ENCODE data around the gene CAPN1.
"Not testable (repeated sequence)": the region's sequence is repeated elsewhere in the genome, so short reads cannot be mapped to it uniquely, and the experiment has no call there.

The CAPN1 gene

DNA sequence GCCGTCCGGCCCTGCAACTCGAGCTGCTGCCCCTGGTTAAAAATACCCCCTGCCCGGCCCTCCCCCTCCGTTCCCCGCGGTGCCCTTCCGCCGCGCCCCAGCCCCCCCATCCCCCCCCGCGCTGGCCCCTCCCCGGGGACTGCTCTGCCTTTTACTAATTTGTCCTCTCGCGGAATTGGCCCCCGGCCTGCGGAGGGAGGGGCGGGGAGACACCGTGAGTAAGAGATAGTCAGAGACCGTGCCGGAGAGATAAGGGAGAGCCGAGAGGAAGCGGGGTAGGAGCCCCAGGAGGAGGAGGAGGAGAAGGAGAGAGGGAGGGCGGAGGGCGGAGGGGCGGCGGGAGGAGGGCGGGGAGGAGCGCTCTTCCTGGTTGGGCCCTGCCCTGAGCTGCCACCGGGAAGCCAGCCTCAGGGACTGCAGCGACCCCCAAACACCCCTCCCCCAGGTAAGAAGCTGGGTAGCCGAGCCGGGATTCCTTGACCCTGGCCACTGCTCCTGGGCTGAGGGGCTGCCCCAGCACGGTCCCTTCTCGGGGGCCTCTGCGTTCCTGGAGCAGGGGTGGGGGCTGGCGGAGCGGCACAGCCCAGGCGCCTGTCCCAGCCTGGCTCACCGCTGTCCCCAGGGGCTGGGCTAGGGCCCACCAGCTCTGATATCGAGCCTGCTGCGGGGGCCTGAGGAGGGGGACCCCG is at the start of gene CAPN1:
Gene CAPN1 (plus strand): TSS at position 360 of the 689 bp plus-strand sequence. CDS start 774 bp downstream, outside the sequence.
- DNase-seq = peak; percentile 4

DNA sequence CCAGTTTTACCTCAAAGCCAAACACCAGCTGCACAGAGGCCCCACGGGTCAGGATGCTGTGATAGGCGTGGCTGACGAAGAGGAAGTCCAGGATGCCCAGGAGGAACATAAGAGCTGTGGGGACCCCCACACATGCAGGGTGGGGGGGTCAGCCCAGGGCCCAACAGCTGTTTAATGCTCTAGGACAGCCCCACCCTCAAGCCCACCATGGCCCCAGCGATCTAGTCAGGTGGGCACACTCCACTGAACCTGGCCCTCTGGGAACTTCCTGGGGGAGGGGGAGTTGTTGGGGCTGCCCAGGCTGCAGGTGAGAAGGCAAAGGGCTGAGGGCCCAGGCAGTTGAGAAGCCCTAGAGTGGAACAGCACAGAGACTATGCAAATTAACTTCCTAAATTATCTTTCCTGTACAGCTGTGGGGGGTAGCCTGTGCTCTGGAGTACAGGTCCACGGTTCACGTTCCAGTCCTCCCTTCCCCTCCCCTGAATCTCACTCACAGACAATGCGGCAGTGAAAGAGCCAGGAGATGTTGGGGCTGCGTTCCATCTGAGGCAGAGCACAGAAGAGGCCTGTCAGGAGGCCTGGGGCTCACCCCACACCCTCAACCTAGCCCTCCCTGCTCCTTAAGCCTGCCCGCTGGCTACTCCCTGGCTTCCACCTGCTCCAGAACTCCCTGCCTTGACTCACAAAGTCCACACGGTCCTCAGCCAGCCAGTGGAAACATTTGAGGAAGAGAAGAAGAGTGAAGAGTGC is 49.3 kb upstream of the CAPN1 start:
- no peak for DNase-seq

DNA sequence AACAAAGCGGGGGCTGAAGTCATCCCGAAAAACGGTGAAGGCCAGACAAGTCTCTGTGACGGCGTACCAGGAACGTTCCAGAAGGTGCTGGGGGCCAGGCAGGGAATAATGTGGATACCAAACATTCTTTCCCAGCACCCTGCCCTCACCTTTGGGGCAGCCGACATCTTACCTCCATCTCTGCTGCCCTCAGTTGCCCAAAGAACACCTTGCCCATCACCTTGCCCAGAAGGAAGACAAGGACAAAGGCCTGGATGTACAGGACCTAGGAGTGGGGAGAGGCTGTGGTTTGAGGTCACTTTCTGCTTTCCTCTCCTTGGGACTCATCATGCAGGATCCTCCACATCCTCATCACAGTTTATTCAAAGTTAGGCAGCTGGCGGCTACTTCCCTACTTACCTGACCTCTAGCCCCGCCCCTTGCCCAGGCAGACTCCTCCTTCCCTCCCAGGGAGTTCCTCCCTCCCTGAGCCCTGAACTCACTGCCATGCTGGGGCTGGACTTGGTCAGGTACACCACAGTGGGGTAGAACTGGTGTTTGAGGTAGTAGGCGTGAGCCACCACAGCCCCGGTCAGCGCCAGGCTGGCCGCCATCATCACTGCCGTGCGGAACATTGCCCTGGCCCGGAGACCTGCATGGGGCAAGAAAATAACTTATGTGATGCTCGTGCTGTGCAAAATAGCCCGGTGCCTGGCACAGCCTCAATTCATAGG is 48.6 kb upstream of the CAPN1 start:
- no peak for DNase-seq

DNA sequence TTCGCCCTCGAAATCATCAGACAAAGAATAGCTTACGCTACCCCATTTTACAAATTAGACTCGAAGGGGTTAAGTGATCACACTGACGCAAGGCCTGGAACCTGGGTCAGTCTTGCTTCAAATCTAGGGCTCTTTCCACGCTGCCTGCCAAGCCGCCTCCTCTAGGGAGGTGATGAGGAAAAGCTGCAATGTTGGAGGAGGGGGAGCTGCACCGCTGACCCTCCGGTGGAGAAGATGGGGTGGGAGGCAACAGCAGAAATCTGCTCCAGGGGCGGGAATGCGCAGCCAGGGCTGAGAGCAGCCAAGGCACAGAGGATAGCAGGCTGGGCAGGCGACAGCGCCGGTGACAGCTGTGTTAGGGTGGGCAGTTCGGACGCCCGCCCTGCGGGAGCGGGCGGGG is 48.0 kb upstream of the CAPN1 start:
- DNase-seq = no peak

DNA sequence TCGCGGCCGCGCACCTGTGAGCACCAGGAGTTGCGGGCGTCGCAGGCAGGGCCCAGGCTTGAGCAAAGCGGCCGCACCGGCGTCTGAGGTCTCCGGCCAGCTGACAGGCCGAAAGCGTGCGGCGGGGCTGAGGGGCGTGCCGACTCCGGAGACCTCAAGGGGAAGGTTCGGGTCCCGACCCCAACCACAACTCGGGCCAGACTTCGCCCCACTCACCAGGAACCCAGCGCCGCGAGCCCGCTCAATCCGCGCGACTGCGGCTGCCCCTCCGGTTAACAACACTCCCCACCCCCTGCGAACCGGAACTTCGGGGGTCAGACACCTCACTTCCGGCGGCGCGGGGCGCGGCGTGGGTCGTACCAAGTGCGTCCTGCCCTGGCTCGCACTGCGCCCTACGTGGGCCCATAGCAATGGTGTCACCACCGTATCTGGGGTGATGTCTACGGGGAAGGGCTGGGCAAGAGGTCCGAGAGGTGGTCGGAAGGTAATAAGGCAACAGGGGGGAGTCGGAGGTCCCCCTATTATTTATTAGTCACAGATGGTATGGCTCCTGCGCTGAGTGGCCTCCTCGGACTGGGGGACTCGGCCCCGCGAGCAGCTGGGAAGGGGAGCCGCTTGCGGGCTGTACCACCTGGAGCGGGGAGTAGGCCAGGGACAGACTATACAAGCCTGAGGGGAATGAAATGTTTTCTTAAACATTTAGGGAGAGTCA is 47.3 kb upstream of the CAPN1 start, which contains the start of gene SYVN1:
Gene SYVN1 (minus strand): TSS at position 280 of the 712 bp plus-strand sequence. CDS start 918 bp downstream, outside the sequence.
- DNase-seq = peak; percentile 83

DNA sequence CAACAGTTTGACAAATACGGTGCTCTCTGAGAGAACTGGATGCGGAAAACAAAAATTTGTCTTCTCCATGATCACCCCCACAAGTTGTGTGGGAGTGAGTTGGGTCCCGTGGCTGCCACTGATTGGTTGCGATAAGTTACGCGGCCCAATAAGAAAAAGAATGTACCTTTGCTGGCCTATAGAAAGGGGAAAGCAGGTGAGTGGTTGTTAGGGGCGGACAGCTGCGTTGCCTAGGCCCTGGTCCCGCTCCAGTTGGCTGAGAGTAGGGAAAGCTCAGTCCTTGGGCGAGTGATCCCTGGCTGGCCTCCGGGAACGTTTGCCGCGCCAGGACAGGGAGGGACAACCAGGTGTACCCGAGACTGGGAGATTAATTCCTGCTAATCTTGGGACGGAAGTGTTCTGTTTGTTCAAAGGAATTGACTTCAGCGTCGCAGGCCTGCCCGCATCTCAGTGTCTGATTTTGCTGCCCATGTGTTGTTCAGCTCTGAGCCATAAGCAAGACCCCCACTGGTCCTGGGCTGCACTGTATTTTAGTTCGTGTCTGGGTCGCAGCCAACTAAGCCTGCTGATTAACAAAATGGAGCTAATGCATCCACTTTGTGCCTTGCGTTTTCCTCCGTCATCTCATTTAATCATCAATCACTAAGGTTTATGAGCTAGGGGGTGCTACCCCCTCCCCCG is 46.6 kb upstream of the CAPN1 start:
- peak; percentile 96 for DNase-seq

DNA sequence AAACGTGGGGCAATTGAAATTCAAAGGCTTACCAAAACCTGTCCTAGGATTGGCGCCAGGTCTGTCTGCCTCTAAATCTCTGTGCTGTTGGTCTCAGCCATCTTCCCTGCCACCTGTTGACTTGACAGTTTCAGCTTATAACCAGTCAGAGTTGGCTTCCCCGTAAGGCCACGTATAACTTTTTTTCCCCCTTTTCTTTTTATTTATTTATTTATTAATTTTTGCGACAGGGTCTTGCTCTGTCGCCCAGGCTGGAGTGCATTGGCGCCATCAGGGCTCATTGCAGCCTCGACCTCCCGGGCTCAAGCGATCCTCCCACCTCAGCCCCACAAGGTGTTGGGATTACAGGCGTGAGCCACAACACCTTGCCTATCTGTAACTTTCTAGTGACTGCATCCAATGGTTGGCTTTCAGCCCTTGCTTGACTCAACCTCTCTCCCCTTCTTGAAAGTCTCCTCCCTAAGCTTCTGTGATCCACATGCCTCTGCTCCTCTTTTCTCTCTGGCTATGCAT is 46.0 kb upstream of the CAPN1 start:
- no peak for DNase-seq

DNA sequence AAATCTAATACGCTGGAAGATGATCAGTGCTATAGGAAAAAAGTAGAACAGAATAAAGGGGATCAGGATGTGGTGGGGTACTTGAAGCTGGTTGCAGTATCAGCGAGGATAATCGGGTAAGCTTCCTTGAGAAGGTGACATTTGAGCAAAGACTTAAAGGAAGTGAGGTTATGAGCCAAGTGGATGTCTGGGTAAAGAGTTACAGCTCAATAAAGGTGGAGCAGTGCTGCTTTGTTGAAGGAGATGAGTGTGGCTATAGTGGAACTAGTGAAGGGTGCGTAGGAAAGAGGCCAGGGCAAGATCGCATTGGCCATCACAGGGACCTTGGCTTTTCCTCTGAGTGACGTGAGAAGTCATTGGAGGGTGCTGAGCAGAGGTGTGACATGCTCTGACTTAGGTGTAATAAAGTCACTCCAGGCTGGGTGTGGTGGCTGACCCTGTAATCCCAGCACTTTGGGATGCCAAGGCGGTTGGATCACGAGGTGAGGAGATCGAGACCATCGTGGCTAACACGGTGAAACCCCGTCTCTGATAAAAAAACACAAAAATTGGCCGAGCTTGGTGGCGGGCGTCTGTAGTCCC is 45.1 kb upstream of the CAPN1 start:
- DNase-seq = no peak

DNA sequence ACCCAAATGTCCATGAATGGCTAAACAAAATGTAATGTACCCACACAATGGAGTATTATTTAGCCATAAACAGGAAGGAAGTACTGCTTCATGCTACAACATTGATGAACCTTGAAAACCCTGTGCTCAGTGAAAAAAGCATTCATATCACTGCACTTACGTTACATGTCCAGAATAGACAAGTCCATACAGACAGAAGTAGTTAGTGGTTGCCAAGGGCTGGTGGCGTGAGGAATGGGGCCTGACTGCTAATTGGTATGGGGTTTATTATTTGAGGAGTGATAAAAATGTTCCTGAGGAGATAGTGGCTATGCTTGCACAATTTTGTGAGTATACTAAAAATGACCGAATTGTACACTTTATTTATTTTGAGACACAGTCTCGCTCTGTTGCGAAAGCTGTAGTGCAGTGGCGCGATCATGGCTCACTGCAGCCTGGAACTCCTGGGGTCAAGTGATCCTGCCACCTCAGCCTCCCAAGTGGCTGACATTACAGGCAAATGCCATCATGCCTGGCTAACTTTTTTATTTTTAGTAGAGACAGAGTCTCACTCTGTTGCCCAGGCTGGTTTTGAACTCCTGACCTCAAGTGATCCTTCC is 39.7 kb upstream of the CAPN1 start:
- no peak for DNase-seq

DNA sequence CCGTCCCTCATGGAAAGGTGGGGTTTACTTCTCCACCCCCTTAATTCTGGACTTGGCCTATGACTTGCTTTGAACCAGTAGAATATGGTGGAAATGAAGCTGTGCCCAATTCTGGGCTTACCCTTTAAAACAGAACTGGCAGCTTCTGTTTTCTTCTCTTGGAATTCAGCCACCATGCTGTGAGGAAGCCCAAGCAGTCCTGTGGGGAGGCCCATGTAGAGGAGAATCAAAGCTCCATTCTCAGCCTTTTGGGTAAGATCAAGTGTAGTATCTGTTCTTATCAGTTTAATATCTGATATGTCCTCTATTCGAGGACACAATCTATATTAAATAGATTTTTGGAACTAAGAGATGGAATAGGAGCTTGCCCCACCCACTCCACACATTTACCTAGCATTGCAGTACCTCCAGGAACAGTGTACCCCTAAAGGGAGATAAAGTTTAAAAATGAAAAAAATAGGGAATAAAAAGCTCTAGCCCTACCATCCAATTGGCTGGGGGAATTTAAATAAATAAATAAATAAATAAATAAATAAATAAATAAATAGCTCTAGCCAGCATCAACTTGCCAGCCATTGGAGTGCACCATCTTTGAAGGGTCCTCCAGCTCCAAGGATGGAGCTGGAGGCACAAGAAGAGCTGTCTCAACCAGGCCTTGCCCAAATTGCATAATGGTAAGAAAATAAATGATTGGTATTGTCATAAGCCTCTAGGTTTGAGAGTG is 34.2 kb upstream of the CAPN1 start:
- DNase-seq = no peak

DNA sequence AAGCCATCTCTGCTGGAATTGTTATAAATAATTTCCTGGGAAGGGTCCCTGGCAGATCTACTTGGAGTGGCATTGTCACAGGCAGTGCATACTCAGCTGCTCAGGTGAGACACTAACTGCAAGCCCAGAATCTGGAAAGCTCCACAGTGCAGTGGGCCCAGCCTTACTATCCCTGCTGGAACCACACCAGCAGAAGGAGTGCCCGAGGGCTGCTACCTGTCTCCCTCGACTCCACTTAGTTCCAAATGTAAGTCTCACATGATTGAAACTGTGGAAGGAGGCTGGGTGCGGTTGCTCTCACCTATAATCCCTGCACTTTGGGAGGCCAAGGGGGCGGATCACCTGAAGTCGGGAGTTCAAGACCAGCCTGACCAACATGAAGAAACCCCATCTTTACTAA is 33.1 kb upstream of the CAPN1 start:
- DNase-seq = no peak

DNA sequence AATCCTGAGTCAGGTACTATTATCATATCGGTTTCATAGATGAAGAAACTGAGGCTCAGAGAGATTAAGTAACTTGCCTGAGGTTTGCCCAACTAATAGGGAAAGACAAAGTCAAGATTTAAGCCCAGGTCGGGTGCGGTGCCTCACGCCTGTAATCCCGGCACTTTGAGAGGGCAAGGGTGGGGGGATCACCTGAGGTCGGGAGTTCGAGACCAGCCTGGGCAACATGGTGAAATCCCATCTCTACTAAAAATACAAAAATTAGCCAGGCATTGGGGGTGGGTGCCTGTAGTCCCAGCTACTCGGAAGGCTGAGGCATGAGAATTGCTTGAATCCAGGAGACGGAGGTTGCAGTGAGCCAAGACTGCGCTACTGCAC is 31.6 kb upstream of the CAPN1 start:
- not testable (repeated sequence) for DNase-seq

DNA sequence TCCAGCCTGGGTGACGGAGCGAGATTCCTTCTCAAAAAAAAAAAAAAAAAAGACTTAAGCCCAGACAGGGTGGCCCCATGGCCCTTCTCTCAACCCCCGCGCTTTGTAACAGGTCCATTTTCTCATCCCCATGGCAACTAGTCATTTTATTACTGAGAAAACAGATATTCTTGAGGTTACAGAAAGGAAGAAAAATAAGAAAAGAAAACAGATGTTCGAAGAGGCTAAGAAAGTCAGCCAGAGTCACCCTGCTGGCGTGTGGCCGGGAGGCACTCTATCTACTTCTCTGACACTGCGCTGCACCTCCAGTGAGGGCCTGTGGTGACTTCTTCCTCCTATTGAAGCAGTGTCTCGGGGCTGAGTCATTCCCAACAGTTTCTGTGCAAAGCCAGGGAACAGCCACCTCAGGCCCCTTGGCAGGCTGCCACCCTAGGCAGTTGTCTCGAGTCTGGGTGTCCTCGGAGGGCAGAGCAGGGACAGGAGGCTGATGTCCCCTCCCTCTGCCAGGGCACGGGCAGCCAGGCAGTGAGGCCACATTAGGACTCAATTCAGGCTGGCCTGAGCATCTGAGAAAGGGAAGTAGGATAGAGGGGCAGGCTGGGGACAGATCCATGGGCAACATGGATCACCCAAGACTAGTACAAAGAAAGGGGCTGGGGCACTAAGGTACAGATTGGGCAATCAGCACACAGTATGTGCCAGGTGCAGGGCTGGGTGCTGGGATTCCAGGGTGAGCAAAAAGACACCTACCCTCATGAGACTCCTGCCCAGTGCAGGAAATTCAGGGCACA is 31.0 kb upstream of the CAPN1 start:
- no peak for DNase-seq

DNA sequence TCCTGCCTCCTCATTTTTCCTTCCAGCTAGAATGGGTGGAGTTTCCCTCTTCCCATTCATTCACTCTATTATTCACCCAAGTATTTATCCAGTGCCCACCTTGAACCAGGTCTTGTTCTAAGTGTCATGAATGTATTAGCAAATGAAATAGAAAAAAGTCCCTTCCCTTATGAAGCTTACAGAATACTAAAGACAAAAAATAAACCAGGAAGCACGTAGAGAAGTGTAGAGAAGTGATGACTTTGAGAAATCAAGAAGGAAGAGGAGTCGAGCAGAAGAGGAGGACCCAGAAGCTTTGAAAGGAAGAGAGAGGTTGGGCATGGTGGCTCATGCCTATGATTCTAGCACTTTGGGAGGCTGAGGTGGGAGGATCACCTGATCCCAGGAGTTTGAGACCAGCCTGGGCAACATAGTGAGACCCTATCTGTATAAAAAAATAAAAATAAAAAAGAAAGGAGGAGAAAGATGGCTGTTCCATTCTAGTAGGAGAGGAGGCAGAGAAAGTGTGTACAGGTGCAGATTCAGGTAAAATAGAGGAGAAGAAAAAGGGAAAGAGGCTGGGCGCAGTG is 30.3 kb upstream of the CAPN1 start:
- no peak for DNase-seq

DNA sequence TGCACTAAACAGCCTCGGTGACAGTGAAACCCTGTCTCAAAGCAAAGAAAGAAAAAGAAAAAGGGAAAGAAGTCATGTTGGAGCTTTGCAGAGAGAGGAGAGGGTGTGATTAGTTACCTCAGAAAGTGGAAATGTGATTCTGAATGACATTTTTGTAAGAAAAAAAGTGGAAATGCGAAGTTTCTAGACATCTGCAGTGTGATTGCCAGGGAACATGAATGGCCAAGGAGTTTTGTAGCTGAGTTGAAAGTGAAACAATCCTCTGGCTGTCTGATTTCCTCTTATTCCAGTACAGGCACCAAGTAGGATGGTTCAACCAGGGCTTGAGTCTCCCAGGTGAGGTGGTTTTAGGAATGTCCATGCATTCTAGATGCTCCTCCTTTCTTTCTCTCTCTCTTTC is 29.6 kb upstream of the CAPN1 start:
- no peak for DNase-seq

DNA sequence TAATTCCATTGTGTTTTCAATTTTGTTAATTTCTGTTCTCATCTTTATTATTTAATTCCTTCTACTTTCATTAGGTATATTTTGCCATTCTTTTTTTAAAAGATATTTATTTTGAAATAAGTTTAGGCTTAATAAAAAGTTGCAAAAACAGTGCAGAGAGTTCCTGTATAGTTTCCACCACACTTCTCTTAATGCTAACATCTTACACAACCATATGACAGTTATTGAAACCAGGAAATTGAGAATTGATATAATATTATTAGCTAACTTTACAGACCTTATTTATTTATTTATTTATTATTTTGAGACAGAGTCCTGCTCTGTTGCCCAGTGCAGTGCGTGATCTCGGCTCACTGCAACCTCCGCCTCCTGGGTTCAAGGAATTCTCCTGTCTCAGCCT is 25.5 kb upstream of the CAPN1 start:
- DNase-seq = no peak

DNA sequence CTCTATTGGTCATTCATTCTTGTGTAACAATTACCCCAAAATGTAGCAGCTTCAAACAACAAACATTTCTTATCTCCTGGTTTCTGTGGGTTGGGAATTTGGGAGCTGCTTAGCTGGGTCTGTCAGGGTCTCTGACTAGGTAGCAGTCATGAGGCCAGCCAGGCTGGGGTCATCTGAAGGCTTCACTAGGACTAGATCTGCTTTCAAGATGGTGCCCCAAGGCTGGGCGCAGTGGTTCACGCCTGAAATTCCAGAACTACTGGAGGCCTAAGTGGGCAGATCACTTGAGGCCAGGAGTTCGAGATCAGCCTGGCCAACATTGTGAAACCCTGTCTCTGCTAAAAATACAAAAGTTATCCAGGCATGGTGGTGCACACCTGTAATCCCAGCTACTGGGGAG is 24.8 kb upstream of the CAPN1 start:
- no peak for DNase-seq

DNA sequence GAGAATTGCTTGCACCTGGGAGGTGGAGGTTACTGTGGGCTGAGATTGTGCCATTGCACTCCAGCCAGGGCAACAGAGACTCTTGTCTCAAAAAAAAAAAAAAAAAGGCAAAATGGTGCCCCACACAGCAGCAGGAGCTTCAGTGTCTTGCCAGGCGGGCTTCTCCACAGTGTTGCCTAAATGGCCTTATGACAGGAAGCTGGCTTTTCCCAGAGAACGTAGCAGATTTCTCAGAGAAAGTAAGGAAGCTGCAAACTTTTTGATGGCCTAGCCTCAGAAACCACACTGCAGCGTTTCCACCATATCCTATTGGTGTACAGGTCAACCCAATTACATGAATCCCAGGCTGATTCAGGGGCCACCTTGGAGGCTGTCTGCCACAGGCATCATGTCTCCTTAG is 24.4 kb upstream of the CAPN1 start:
- no peak for DNase-seq

DNA sequence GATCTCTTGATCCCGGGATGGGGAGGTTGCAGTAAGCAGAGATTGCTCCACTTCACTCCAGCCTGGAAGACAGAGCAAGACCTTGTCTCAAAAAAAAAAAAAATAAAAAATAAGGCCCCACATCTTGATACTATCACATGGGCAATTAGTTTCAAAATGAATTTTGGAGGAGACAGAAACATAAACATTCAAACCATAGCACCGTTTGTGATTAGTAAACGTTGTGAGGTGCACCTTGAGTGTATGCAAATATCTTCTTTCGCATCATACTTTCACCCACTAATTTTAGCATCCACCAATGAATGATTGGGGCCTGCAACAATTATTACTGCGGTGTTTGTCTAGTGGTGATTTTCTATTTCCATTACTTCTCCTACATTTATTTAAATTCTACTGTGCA is 22.7 kb upstream of the CAPN1 start:
- no peak for DNase-seq

DNA sequence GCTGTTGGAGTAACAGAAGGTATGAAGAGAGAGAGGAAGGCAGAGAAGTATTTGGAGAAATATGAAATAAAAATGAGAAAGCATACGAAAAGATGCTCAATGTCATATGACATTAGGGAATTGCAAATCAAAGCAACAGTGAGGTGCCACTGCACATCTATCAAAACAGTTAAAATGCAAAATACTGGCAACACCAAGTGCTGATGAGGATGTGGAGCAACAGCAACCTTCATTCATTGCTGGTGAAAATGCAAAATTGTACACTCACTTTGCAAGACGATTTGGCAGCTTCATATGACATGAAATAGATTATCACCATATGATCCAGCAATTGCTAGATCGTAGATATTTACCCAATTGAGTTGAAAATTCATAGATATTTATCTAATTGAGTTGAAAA is 21.1 kb upstream of the CAPN1 start:
- no peak for DNase-seq
